GM12878 (cell line): ENCODE results near the gene IMPG2.

Source experiments
- CBX5 ChIP-seq: sonication (generic); IDR thresholded peaks from 2 replicates; pipeline ENCODE4 v1.6.1; 2016; ENCODE audit warnings: low read depth, moderate library complexity, mild to moderate bottlenecking, inconsistent platforms
- CHD2 ChIP-seq: IDR thresholded peaks from 2 replicates; pipeline ENCODE4 v1.6.1; 2011; ENCODE audit warnings: low read depth, low read length, improper control_type of control experiment, borderline replicate concordance
- IKZF1 ChIP-seq: fragments of 450-650 bp; conservative IDR thresholded peaks from 2 replicates; pipeline ENCODE4 v1.6.1; 2017; ENCODE audit warnings: antibody characterized with exemption, mild to moderate bottlenecking
- NRF1 ChIP-seq: conservative IDR thresholded peaks from 2 replicates; pipeline ENCODE4 v1.6.1; 2011; ENCODE audit warnings: mild to moderate bottlenecking, low read depth, low read length, improper control_type of control experiment
- PAX8 ChIP-seq: fragments of 450-650 bp; IDR thresholded peaks from 2 replicates; pipeline ENCODE4 v1.6.1; 2017; ENCODE audit warnings: mild to moderate bottlenecking, moderate library complexity
- POLR2AphosphoS5 ChIP-seq: IDR thresholded peaks from 2 replicates; pipeline ENCODE4 v1.6.1; 2011; ENCODE audit warnings: mild to moderate bottlenecking, low read length, inconsistent platforms
- TCF12 ChIP-seq: IDR thresholded peaks from 2 replicates; pipeline ENCODE4 v1.6.1; 2011; ENCODE audit warnings: low read depth, mild to moderate bottlenecking, low read length
- TCF7 ChIP-seq: IDR thresholded peaks from 2 replicates; pipeline ENCODE4 v1.6.1; 2014; ENCODE audit warnings: antibody characterized with exemption, borderline replicate concordance
- TF ChIP-seq, protein P1 (sequence below), 3 experiments: IDR thresholded peaks in 2 of 3; conservative IDR thresholded peaks in 1 of 3; 2 replicates each; pipeline ENCODE4 v1.5.1; 2011; ENCODE audit warnings: low read depth in 3 of 3, low read length in 3 of 3, mild to moderate bottlenecking in 3 of 3, control low read depth in 2 of 3, moderate library complexity in 2 of 3, inconsistent platforms in 1 of 3, mixed read lengths in 1 of 3; ENCODE audit not compliant: control insufficient read depth in 2 of 3, insufficient read depth in 1 of 3; ENCODE audit errors: extremely low read depth in 1 of 3

GRCh38 chr3:101303836-101304235, 16.5 kb downstream of the IMPG2 start:
- TF ChIP-seq TCF12 (no peak), IKZF1 (no peak), CBX5 (no peak), POLR2AphosphoS5 (no peak), CHD2 (no peak), TCF7 (no peak), NRF1 (no peak), PAX8 (no peak)
- TF ChIP-seq, protein P1, sequence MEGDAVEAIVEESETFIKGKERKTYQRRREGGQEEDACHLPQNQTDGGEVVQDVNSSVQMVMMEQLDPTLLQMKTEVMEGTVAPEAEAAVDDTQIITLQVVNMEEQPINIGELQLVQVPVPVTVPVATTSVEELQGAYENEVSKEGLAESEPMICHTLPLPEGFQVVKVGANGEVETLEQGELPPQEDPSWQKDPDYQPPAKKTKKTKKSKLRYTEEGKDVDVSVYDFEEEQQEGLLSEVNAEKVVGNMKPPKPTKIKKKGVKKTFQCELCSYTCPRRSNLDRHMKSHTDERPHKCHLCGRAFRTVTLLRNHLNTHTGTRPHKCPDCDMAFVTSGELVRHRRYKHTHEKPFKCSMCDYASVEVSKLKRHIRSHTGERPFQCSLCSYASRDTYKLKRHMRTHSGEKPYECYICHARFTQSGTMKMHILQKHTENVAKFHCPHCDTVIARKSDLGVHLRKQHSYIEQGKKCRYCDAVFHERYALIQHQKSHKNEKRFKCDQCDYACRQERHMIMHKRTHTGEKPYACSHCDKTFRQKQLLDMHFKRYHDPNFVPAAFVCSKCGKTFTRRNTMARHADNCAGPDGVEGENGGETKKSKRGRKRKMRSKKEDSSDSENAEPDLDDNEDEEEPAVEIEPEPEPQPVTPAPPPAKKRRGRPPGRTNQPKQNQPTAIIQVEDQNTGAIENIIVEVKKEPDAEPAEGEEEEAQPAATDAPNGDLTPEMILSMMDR (IDR thresholded peaks at IDR 0.05 in 2 of 3, conservative IDR thresholded peaks at IDR 0.05 in 1 of 3; ENCODE audit: control insufficient read depth in 2 of 3, extremely low read depth in 1 of 3, insufficient read depth in 1 of 3, low read depth in 3 of 3, low read length in 3 of 3), result no peak
